ENCODE data around the gene CST7.

CST7 gene

DNA sequence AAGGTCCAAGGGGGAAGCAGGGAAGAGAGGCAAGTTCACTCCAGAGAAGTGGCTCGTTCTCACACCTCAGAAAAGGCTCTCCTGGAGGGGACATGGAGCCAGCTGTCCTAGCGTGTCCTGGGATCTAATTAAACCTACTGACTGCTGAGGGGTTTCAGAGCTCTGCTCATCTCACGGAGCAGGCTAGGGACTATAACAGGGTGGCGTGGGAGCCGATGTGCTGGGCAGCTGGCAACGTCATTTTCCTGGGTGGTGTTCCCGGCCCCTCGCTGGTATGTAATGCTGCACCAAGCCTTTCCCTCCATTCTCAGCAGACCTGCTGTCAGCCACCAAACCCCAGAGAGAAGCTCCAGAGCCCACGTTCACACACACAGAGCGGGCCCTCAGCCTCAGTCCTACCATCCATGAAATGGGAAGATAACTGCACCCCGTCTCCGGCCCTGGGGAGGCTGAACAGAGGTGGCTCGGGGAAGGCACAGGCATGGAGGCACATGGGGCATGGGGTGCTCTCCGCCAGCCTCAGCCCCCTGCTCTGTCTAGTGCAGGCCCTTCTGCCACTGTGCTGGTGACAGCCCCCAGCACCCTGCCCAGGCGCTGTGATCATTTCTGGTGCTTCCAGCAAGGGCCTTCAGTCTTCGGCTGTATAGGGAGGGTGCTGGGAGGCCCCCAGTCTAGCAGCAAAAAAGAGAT is 1.9 kb downstream of the CST7 start:
- no peak for DNase-seq

DNA sequence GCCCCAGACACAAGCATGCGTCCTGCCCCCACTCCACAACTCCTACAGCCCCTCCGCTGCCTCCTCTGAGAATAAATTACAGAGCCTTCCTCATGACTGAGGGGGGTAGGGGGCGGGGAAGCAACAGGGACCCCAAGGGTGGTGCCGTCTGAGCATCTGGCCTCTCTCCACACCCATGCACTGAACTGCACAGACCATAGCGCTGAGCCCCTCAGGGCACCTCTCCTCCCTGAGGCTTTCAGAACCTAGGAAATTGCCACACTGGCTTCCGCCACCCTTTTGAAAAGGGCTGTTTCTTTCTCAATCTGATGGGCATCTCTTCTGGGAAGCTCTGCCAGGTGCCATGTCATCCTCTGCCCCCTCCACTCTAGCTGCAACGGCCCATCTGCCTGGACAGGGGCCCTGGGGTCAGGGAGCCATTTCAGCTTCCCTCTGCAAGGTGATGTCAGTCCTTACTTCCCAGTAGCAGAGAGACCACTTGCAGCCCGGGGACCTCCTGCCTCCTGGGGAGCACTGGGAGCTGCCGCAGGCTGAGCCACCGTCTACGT is 2.5 kb downstream of the CST7 start:
- no peak for DNase-seq

DNA sequence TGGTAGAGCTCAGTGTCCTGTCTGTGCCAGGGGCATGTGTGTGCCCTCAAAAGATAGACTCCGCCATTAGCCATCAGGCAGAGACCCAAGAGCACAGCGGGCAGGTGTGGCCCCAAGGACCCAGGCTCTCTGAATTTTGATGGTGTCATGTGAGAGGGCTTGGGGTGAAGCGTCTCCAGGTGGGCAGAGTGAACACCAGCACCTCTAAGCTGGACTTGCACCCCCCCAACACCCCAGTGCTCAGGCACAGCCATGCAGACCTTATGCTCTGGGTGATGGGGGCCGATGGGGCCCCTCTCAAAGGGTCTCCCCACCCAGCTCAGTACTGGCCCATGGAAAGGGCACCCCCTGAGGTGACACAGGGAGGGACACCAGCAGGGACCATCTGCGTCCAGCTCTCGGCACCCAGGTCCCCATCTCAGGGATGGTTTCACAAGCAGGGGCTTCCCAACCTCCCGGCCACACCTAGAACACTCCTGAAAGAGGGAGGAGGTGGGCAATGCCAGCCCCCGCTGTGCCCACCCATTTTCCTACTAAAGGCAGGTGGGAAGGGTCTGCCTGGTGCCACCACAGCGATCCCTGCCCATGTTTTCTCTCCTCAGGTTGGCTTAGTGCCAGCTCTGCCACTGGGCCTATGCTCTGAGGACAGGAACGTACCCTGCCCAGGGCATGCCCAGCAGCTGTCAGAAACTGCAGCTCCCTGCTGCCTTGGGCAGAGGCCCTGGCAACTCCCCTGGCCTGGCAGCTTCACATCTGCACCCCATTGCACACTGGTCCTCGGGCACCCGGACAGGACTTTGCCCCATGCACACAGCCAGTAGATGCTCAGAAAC is 3.5 kb downstream of the CST7 start:
- DNase-seq: no peak

DNA sequence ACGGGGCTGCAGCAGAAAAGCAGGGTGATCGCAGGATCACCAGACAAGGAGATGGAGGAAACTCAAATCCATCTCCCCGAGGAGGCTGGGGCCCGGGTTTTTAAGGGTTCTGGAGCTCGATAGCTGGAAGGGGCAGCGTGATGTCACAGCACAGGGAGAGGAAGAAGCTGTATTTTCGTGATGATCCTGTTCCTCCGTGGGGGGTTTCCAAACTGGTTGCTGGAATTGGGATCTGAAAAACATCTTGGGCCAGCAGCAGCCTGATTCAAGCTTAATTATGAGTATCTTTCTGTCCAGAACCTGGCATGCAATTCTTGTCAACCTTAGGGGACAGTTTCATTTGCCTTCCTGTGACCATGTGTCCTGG is 4.1 kb downstream of the CST7 start:
- DNase-seq: no peak

DNA sequence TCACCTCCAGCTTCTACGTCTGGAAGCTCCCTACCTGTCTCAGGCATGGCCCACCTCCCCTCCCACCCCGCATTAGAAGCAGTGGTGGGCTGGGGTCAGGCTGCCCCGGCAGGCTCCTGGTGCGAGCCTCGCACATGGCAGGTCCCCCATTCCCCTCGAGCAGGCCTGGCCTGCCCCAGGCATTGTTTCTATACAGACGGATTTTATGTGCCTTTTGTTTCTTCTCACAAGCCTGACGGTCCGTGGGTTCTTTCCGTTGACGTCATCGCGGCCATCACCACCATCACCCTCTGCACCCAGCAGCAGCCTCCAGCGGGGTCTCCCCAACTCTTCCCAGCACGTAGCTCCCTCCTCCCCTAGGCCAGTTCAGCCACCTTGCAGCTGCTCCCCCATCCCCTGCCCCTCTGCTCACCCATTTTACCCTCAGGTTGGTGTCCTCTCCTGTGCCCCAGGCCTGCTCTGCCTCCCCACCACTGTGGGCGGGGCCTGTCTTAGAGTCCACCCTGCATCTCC is 4.6 kb downstream of the CST7 start:
- DNase-seq: no peak

DNA sequence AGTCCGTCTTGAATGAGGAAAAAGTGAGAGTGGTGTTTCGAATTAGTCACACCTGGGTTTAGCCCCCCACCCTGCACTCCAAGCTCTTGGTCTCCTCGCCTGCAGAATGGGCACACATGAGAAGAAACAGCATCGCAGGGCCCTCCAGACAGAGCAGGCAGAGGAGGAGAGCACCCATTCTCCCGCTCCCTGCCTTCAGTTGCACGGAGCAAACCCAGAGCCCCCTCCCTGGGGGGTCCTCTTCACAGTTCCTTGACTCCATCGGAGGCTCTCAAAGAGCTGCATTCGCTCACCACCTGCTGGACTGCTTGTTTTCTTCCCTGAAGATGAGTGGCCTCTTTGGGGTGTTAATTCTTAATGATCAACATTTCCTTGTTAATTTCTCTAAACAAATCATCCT is 5.1 kb downstream of the CST7 start:
- no peak for DNase-seq

DNA sequence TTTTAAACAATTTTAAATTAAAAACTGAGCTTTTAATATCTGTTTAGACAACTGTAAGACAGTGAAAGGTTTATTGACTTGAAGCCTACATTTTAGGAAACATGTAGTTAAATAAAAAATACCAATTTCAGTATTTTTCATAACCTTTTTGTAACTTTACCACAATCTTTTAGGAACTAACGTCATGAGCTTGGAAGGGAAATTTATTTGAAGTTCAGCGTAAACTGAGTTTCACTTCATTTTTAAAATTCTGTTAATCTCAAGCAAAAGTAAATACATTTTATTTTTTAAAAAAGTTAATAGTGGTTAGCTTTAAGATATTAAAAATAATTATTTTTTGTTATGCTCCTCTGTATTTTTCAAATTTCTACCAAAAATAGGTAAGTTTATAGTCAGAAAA is 5.5 kb downstream of the CST7 start:
- no peak for DNase-seq

DNA sequence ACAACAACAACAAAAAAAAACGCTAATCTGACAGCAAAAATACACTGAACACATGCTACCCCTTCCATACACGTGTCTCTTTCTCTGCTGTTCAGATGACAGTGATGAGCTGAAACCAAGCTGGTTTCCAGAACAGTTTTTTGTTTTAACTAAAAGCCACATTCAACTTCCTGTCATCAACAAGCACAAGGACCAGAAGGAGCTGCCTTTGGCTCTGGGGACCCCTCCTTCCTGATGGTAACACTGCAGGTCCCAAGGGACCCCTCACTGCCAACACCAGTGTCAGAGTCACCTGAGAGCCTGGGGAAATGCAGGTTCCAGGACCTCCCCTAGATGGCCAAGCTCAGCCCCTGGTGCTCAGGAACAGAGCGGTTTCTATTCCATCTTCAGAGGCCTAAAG is 6.0 kb downstream of the CST7 start:
- DNase-seq: no peak

DNA sequence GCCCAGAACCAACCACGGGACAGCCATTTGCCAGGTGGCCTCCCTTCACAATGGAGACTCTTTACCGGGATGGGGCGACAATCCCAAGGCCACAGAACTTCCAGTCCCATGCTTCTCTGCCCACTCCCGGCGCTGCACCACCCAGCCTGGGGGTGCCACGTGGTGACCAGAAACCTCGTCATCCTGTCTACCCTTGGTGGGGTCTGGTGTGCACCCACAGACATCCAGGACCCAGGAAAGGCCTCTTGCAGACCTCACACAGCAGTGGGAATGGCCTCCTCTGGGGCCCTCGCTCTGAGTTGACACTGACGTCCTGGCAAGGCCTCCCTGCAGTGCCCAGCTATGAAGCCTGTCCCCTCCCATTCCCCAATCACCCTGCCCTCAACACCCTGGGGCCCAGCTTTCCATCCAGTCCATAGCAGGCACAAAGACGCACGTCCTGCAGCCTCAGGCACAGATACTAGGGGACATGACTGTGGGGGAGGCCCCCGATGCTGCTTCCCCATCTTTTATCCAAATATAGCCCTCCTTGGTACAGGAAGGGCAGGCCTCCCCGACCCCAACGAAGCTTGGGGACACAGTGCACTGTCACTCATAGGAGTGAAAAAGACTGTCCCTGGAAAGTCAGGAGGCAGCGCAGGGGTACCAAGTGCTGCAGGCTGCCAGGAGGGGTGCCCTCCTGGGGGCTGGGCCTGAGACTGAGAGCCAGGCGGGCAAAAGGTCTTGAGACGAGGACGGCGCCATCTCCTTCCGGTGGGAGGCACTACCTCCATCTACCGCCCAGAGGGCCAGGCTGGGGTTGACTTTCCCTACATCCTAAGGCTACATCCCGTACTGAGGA is 7.2 kb downstream of the CST7 start:
- no peak for DNase-seq

DNA sequence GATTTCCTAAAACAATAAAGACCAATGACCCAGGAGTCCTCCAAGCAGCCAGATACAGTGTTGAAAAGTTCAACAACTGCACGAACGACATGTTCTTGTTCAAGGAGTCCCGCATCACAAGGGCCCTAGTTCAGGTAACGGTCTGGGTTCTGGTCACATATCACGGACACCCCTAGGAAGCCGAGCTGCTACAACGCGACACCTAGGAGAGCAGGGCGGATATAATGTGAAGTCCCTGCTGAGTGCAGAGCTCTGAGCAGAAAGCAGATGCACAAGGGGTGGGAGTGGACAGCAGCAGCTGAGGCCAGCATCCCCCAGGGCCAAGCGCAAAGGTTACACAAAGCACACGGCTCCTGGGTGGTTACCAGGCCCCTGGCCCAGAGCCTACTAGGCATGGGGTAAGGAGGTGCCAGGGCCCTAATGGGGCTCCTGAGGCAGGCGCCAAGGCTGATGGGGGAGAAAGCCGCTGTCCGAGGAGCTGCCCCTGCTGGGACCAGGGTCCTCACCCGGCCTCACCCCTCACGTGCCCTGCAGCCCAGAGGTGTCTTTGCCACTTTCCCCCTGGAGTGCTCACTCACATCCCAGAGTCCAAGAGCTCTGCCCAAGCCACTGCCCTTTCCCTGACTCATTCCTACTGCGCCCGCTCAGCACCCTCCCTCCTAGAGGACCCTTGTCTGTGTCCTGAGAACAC is 8.4 kb downstream of the CST7 start:
- no peak for DNase-seq

DNA sequence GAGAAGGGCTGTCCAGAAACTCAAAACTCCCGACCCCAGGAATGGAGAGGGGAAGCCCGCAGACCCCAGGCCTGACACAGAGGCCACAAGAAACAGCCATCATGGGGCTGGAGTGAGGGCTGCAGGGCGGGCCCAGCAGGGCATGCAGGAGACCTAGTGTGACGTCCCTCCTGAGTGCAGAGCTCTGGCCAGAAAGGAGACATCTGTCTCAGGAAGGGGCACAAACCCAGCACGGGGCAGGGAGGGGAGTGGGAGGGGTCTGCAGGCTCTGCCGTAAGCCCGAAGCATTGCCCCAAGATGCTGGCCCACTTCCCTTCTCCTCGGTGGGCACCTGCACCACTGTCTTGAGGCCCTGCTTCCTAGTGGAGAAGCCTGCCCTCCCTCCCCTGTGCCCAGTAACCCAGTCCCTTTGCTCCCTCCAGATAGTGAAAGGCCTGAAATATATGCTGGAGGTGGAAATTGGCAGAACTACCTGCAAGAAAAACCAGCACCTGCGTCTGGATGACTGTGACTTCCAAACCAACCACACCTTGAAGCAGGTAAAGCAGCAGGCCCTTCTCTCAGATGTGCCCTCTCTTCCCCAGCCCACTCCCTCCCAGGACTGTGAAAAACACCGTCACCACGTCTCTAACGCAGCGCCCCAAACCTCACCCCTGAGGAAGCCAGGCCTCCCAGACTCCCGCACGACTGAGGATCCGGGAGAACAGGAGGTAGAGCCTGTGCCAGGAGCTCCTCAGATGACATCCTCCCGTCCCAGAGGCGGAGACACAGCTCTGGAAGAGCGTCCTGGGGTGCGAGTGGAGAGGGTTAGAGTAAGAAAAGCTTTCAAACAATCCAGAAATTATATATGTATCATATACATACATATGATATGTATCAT is 9.7 kb downstream of the CST7 start:
- DNase-seq: no peak

DNA sequence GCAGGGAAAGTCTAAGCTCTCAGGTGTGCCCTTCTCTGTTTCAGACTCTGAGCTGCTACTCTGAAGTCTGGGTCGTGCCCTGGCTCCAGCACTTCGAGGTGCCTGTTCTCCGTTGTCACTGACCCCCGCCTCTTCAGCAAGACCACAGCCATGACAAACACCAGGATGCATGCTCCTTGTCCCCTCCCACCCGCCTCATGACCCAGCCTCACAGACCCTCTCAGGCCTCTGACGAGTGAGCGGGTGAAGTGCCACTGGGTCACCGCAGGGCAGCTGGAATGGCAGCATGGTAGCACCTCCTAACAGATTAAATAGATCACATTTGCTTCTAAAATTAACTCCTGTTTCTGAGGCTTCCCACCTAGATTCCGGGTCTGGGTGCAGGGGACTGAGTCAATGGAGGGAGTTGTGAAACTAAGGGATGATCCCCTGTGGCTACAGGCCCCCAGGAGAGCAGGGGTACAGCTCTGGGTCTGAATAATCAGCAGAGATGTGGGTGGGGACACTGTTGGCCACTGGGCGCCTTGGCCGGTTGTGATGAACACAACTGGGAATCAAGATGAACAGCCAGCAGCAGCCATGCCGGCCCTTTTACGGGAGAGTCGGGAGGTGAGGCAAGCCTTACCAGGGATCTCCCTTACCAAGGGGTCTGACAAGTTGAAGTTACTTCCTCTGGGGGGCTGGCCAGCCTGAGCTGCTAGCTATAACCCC is 10.7 kb downstream of the CST7 start:
- DNase-seq: no peak

DNA sequence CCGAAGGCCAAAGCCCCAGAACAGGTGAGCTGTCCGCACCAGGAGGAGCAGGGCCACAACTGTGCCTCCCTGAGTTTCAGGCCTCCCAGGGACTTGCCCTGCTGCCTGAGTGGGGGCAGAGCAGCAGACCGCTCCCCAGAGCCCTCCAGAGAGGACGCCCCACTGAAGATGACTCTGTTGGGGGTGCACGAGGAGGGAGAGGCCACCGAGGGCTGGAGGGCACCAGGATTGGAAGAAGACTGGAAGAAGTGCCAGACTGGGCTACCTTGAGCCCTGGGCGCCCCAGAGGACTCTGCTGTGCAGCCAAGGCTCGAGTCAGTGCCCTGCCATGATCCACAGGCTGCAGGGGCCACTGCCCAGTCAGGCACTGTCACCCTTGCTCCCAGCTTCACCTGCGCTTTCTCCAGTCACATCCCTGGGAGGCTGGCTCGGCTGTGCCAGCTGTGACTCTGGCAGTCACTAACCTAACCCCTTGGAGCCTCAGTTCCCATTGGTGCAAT is 11.3 kb downstream of the CST7 start:
- DNase-seq: no peak

DNA sequence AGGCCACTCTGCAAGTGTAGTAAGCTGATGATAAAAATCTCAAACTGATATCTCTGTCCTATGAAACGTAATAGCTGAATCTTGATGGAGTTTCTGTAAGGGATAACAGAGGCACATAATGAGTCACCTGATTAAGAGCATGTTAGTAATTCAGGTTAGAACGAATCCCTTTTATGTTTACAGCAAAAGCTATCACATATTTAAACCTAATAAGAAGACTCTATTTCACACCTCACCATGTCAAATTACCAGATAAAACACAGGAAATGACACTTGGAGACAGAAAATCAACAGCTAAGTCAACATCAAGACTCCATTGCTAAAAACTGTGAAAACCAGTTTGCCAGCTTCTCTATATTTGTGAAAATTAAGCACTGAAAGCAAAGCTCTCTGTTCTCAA is 11.8 kb downstream of the CST7 start:
- no peak for DNase-seq

DNA sequence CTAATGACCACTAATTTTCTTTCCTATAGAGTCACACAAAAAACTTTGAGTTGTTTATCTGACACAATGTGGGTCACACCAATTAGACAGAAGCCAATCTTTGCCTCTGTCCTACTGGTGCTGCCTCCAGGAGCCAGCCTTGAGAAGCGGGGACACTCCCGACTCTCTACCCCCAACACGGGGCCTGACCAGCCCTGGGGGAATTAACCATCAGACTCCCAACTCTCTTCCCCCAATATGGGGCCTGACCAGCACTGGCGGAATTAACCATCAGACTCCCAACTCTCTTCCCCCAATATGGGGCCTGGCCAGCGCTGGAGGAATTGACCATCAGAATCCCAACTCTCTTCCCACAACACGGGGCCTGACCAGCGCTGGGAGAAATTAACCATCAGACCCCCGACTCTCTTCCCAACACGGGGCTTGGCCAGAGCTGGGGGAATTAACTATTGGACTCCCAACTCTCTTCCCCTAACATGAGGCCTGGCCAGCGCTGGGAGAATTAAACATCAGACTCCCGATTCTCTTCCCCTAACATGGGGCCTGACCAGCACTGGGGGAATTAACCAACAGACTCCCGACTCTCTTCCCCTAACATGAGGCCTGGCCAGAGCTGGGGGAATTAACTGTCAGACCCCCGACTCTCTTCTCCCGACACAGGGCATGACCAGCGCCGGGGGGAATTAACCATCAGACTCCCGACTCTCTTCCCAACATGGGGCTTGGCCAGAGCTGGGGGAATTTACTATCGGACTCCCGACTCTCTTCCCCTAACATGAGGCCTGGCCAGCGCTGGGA is 12.5 kb downstream of the CST7 start:
- DNase-seq: no peak

DNA sequence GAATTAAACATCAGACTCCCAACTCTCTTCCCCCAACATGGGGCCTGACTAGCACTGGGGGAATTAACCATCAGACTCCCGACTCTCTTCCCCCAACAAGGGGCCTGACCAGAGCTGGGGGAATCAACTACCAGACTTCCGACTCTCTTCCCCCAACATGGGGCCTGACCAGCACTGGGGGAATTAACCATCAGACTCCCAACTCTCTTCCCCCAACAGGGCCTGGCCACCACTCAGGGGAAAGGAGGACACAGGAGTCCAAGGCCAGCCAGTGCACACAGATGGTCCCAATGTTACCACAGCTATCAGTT is 13.1 kb downstream of the CST7 start:
- DNase-seq: no peak

DNA sequence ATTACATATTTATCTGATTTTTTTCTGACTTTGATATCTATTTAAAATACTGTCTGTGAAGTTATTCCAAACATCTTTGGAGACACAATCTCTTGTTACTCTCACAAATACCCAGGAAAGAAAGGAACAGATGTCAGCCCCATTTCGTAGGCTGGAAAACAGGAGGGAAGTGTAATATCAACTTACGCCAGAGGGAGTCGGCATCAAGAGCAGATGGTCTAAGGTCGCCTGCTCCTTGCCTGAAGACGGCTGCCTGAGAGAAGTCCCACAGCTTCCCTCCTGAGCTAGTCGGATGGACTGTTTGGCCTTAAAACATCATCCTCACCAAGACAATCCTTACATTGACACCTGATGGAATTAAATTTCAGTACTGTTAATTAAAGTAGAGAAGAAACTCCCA is 13.4 kb downstream of the CST7 start:
- DNase-seq: no peak
